IMR-90 (cell line): ENCODE measurements around the gene CAMKMT. TPM values are rescaled to one million over a fixed set of nuclear protein-coding genes. Genes with fewer than 3 reads are reported as not detected.

ENCODE experiments used
- ATAC-seq: fragments of 200-7000 bp; cut with Tn5 transposase; 2 replicates; pipeline ENCODE4 v1.9.1; 2020; ENCODE audit warnings: low read depth, mild to moderate bottlenecking, moderate library complexity
- BruUV-seq: library from RNA; stranded (reverse); fragments of 400-500 nt; replicated peaks from 2 replicates; lab custom pipeline; 2021; lab: Mats Ljungman, UMichigan
- CTCF ChIA-PET: fragments of 300-600 bp; formaldehyde crosslinking; extraction: SDS; loops from one replicate; lab custom pipeline; 2021; ENCODE audit warnings: antibody characterized with exemption; lab: Yijun Ruan, JAX
- POLR2A ChIA-PET: fragments of 300-600 bp; sonication (Branson Sonifier 250); formaldehyde crosslinking; loops from one replicate; lab custom pipeline; 2022; ENCODE audit warnings: antibody characterized with exemption; ENCODE audit not compliant: unreplicated experiment; lab: Charles Lee
- DNase-seq: peaks from one replicate; pipeline ENCODE4 v3.0.0; 2013
- H2AFZ ChIP-seq: replicated peaks from 2 replicates; pipeline ENCODE3; 2013; ENCODE audit warnings: low read length, mild to moderate bottlenecking; ENCODE audit not compliant: poor library complexity
- H2AK5ac ChIP-seq: 2 replicates; pipeline ENCODE4 v1.6.1; 2013; ENCODE audit warnings: low read depth, low read length, inconsistent platforms
- H2AK9ac ChIP-seq: replicated peaks from 2 replicates; pipeline ENCODE3; 2013; ENCODE audit warnings: mild to moderate bottlenecking, low read depth, low read length, moderate library complexity; ENCODE audit not compliant: poor library complexity
- H2BK120ac ChIP-seq: 2 replicates; pipeline ENCODE4 v1.6.1; 2013; ENCODE audit warnings: low read depth, low read length, inconsistent platforms
- H2BK15ac ChIP-seq: 3 replicates; pipeline ENCODE4 v1.6.1; 2013; ENCODE audit warnings: low read depth, low read length, inconsistent platforms
- H2BK20ac ChIP-seq: 2 replicates; pipeline ENCODE4 v1.6.1; 2013; ENCODE audit warnings: low read depth, mild to moderate bottlenecking, inconsistent platforms, low read length, moderate library complexity
- H2BK5ac ChIP-seq: 2 replicates; pipeline ENCODE4 v1.6.1; 2013; ENCODE audit warnings: mild to moderate bottlenecking, low read depth, low read length, inconsistent platforms; ENCODE audit not compliant: poor library complexity, severe bottlenecking
- H3K14ac ChIP-seq: replicated peaks from 2 replicates; pipeline ENCODE4 v1.6.1; 2013; ENCODE audit warnings: low read depth, low read length, inconsistent platforms
- H3K18ac ChIP-seq: 2 replicates; pipeline ENCODE4 v1.6.1; 2013; ENCODE audit warnings: low read depth, low read length, control low read depth
- H3K23ac ChIP-seq: 2 replicates; pipeline ENCODE4 v1.6.1; 2013; ENCODE audit warnings: low read depth, low read length, inconsistent platforms
- H3K27ac ChIP-seq: 2 replicates; pipeline ENCODE4 v1.5.1; 2013; ENCODE audit warnings: mild to moderate bottlenecking, control low read depth, low read length; ENCODE audit not compliant: insufficient read depth
- H3K27me3 ChIP-seq: 2 replicates; pipeline ENCODE4 v1.6.1; 2013; ENCODE audit warnings: low read length; ENCODE audit not compliant: control insufficient read depth, insufficient read depth
- H3K36me3 ChIP-seq: 2 replicates; pipeline ENCODE4 v1.6.1; 2013; ENCODE audit warnings: low read length, mixed read lengths; ENCODE audit not compliant: control insufficient read depth, insufficient read depth
- H3K4ac ChIP-seq: 2 replicates; pipeline ENCODE4 v1.6.1; 2013; ENCODE audit warnings: low read depth, low read length, inconsistent platforms
- H3K4me1 ChIP-seq: 2 replicates; pipeline ENCODE4 v1.6.1; 2013; ENCODE audit warnings: low read length, mixed read lengths; ENCODE audit not compliant: control insufficient read depth, insufficient read depth
- H3K4me2 ChIP-seq: 2 replicates; pipeline ENCODE4 v1.6.1; 2013; ENCODE audit warnings: low read depth, mild to moderate bottlenecking, control low read depth, low read length, moderate library complexity
- H3K4me3 ChIP-seq: 2 replicates; pipeline ENCODE4 v1.5.1; 2013; ENCODE audit warnings: low read depth, mild to moderate bottlenecking, control low read depth, low read length, moderate library complexity; ENCODE audit not compliant: insufficient read depth
- H3K56ac ChIP-seq: 2 replicates; pipeline ENCODE4 v1.6.1; 2013; ENCODE audit warnings: low read length, inconsistent platforms; ENCODE audit not compliant: insufficient read depth; ENCODE audit errors: extremely low read depth
- H3K79me1 ChIP-seq, 2 experiments: 2 replicates each; pipeline ENCODE4 v1.6.1; 2013; ENCODE audit warnings: low read length in 2 of 2, inconsistent platforms in 1 of 2, low read depth in 1 of 2
- H3K9ac ChIP-seq: 2 replicates; pipeline ENCODE4 v1.6.1; 2013; ENCODE audit warnings: low read depth, low read length, control low read depth
- H3K9me1 ChIP-seq: 2 replicates; pipeline ENCODE4 v1.6.1; 2013; ENCODE audit warnings: low read length, inconsistent platforms; ENCODE audit not compliant: insufficient read depth
- H3K9me3 ChIP-seq: 2 replicates; pipeline ENCODE4 v1.6.1; 2013; ENCODE audit warnings: low read length; ENCODE audit not compliant: control insufficient read depth, insufficient read depth
- H4K20me1 ChIP-seq: 2 replicates; pipeline ENCODE4 v1.6.1; 2013; ENCODE audit warnings: low read length, inconsistent platforms; ENCODE audit not compliant: insufficient read depth
- H4K5ac ChIP-seq: 2 replicates; pipeline ENCODE4 v1.6.1; 2013; ENCODE audit warnings: mild to moderate bottlenecking, low read depth, low read length, control low read depth
- H4K8ac ChIP-seq, 2 experiments: 2 replicates each; pipeline ENCODE4 v1.6.1; 2013; ENCODE audit warnings: low read depth in 2 of 2, low read length in 2 of 2, control low read depth in 1 of 2, inconsistent platforms in 1 of 2
- H4K91ac ChIP-seq: 2 replicates; pipeline ENCODE4 v1.6.1; 2013; ENCODE audit warnings: low read depth, low read length, inconsistent platforms; ENCODE audit not compliant: insufficient read depth
- BHLHE40 ChIP-seq: fragments of 150-350 bp; IDR thresholded peaks from 2 replicates; pipeline ENCODE4 v1.6.1; 2016; ENCODE audit warnings: mild to moderate bottlenecking, low read depth, low read length
- CEBPB ChIP-seq: IDR thresholded peaks from 2 replicates; pipeline ENCODE4 v1.6.1; 2012; ENCODE audit warnings: low read depth, low read length, improper control_type of control experiment
- CHD1 ChIP-seq: IDR thresholded peaks from 2 replicates; pipeline ENCODE4 v1.6.1; 2012; ENCODE audit warnings: low read depth, low read length, improper control_type of control experiment
- FOS ChIP-seq: fragments of 150-350 bp; IDR thresholded peaks from 2 replicates; pipeline ENCODE4 v1.6.1; 2016; ENCODE audit warnings: low read depth, low read length
- MAFK ChIP-seq: IDR thresholded peaks from 2 replicates; pipeline ENCODE4 v1.6.1; 2012; ENCODE audit warnings: low read depth, low read length, improper control_type of control experiment
- MAZ ChIP-seq: IDR thresholded peaks from 2 replicates; pipeline ENCODE4 v1.6.1; 2012; ENCODE audit warnings: low read depth, mild to moderate bottlenecking, low read length, improper control_type of control experiment, moderate library complexity, borderline replicate concordance
- MXI1 ChIP-seq: IDR thresholded peaks from 2 replicates; pipeline ENCODE4 v1.6.1; 2012; ENCODE audit warnings: low read depth, mild to moderate bottlenecking, low read length, moderate library complexity, borderline replicate concordance
- POLR2A ChIP-seq: IDR thresholded peaks from 2 replicates; pipeline ENCODE4 v1.6.1; 2012; ENCODE audit warnings: mild to moderate bottlenecking, low read depth, low read length
- RAD21 ChIP-seq: IDR thresholded peaks from 2 replicates; pipeline ENCODE4 v1.6.1; 2012; ENCODE audit warnings: low read length, improper control_type of control experiment
- RCOR1 ChIP-seq: IDR thresholded peaks from 2 replicates; pipeline ENCODE4 v1.6.1; 2012; ENCODE audit warnings: mild to moderate bottlenecking, low read length, improper control_type of control experiment; ENCODE audit not compliant: insufficient replicate concordance
- RFX5 ChIP-seq: IDR thresholded peaks from 2 replicates; pipeline ENCODE4 v1.8.0; 2012; ENCODE audit warnings: low read depth, mild to moderate bottlenecking, low read length, moderate library complexity
- SMC3 ChIP-seq: fragments of 150-350 bp; IDR thresholded peaks from 2 replicates; pipeline ENCODE4 v1.6.1; 2016; ENCODE audit warnings: low read depth, mild to moderate bottlenecking, antibody characterized with exemption, low read length, moderate library complexity
- WGBS, 2 experiments: methylation state at CpG; one replicate each; pipeline versions ENCODE4 v1.1.5 to v1.1.7; 2013; ENCODE audit warnings: missing lambda C conversion rate in 2 of 2; ENCODE audit not compliant: insufficient read length in 1 of 2; ENCODE audit errors: extremely low coverage in 2 of 2; 5-methylcytosine and 5-hydroxymethylcytosine counted together
- dilution Hi-C: fragments of 300-500 bp; cut with HindIII; formaldehyde crosslinking; loops from one replicate; pipeline ENCODE4 v1.14.3; 2018; ENCODE audit warnings: low sequenced_read_pairs; ENCODE audit not compliant: unreplicated experiment
- in situ Hi-C: fragments of 300-500 bp; cut with MboI; formaldehyde crosslinking; loops from 3 replicates; pipeline ENCODE4 v1.14.3; 2019; ENCODE audit warnings: low sequenced_read_pairs, inconsistent platforms, mixed read lengths
- intact Hi-C: fragments of 100-400 bp; cut with micrococcal nuclease; formaldehyde crosslinking; loops from 2 replicates; pipeline ENCODE4 v1.10.0; 2022
- polyA plus RNA-seq, 3 experiments: library from polyadenylated mRNA; depleted of rRNA; stranded (reverse); fragments of >200 nt; gene quantifications; 2 replicates each; pipeline ENCODE4 v1.2.3, GENCODE V29; 2012; ENCODE audit warnings: low replicate concordance in 1 of 3
- total RNA-seq: library from RNA; depleted of rRNA; stranded (reverse); fragments of >200 nt; gene quantifications from 2 replicates; pipeline ENCODE4 v1.2.3, GENCODE V29; 2012
- TF ChIP-seq, protein P1 (sequence below): conservative IDR thresholded peaks from 2 replicates; pipeline ENCODE4 v1.5.1; 2012; ENCODE audit warnings: mild to moderate bottlenecking, low read depth, low read length, improper control_type of control experiment

CAMKMT gene
- total and polyA plus RNA-seq, 2 of the 4 experiments (the other 2 are of a cell fraction): 4.4 to 6.8 TPM

DNA sequence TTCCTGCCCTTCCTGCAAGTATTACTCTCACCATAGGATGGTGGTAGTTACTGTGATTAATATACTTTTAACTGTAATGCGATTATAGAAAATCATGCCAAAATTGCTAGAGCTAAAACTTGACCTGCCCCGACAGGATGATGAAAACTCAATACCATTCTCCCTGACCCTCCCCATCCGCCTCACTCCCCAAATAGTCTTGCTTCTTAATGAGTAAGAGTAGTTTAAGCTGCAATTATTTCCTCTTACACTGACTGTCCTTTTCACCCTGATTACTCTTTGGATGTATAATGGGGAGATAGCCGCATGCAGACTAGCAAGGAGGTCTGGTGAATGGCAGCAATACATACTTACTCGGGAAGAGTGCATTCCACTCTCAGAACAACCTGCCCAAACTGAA lies 310.2 kb downstream of the CAMKMT start:
- no peak overlapping the region for H4K91ac ChIP-seq
- in situ Hi-C loops (no loop called here), intact Hi-C loops (no loop called here), dilution Hi-C loops (no loop called here)
- no peak overlapping the region for H3K18ac ChIP-seq
- H2AFZ ChIP-seq: no peak overlapping the region
- CTCF ChIA-PET: no interaction called here
- H3K9ac ChIP-seq: no peak overlapping the region
- H2AK9ac ChIP-seq: no peak overlapping the region
- no peaks in the 10 kb centered on the region for H3K27me3 ChIP-seq
- no CpG with 5 or more reads among the region's 5 CpGs for WGBS, 2 experiments
- H3K79me1 ChIP-seq: no peaks in the 10 kb centered on the region
- H3K9me1 ChIP-seq: no peaks in the 10 kb centered on the region
- H4K20me1 ChIP-seq: no peaks in the 10 kb centered on the region
- BruUV-seq: no TSS peak
- no peak overlapping the region for H2BK15ac ChIP-seq
- H3K4me1 ChIP-seq: no peaks in the 10 kb centered on the region
- no peak for DNase-seq
- no peak overlapping the region for H3K4ac ChIP-seq
- H3K4me2 ChIP-seq: no peak overlapping the region
- H2BK5ac ChIP-seq: no peak overlapping the region
- H3K56ac ChIP-seq: no peak overlapping the region
- no peak overlapping the region for H2AK5ac ChIP-seq
- H3K36me3 ChIP-seq: no peaks in the 10 kb centered on the region
- H3K23ac ChIP-seq: no peak overlapping the region
- no peak overlapping the region for H3K14ac ChIP-seq
- no peaks in the 10 kb centered on the region for H3K9me3 ChIP-seq
- no peak overlapping the region for H3K27ac ChIP-seq
- H2BK120ac ChIP-seq: no peak overlapping the region
- no peak for ATAC-seq
- no peak overlapping the region for H4K5ac ChIP-seq
- no peak overlapping the region for H2BK20ac ChIP-seq
- POLR2A ChIA-PET: no interaction called here
- no peak overlapping the region for H3K4me3 ChIP-seq
- H4K8ac ChIP-seq: no peak overlapping the region
- TF ChIP-seq SMC3 (no peak), FOS (no peak), RAD21 (no peak), BHLHE40 (no peak), POLR2A (no peak), MXI1 (no peak), CEBPB (no peak), CHD1 (no peak), MAFK (no peak), RCOR1 (no peak), RFX5 (no peak), MAZ (no peak)
- TF ChIP-seq, protein P1, sequence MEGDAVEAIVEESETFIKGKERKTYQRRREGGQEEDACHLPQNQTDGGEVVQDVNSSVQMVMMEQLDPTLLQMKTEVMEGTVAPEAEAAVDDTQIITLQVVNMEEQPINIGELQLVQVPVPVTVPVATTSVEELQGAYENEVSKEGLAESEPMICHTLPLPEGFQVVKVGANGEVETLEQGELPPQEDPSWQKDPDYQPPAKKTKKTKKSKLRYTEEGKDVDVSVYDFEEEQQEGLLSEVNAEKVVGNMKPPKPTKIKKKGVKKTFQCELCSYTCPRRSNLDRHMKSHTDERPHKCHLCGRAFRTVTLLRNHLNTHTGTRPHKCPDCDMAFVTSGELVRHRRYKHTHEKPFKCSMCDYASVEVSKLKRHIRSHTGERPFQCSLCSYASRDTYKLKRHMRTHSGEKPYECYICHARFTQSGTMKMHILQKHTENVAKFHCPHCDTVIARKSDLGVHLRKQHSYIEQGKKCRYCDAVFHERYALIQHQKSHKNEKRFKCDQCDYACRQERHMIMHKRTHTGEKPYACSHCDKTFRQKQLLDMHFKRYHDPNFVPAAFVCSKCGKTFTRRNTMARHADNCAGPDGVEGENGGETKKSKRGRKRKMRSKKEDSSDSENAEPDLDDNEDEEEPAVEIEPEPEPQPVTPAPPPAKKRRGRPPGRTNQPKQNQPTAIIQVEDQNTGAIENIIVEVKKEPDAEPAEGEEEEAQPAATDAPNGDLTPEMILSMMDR: no peak
